Measurements from ENCODE around the gene CMKLR1.

Gene CMKLR1

DNA sequence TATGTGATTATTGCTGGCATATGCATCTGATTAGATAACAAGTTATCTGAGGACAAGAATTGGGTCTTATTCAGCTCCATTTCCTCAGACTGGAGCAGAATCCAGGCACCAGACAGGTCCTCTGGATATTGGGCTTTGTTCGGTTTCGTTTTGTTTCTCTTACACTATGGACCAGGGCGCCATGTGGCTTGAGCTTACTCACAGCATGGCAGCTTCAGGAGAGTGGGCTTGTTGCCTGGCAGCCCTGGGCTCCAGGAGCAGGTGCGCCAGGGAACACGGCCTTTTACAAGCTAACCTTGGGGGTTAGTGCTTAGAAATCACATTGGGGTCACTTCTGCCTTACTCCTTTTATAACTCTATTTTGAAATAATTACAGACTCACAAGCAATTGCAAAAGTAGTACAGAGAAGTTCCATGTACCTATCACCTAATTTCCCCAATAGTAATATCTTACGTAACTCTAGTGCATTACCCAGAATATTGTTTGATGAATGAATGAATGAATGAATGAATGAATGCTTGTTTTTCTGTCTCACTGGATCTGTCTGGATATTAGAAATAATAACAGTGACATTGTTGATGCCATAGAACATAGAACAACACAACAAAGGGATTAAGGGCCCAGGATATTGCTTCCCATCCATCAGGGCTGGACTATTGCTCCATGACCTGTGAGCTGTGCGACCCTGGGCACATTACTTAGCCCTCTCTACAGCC is 39.0 kb downstream of the CMKLR1 start:
- DNase-seq (ENCODE audit: low read depth in 3 of 3), result no peak

GRCh38 chr12:108299516-108299915 is 39.6 kb downstream of the CMKLR1 start:
- no peak for DNase-seq (ENCODE audit: low read depth in 3 of 3)

DNA sequence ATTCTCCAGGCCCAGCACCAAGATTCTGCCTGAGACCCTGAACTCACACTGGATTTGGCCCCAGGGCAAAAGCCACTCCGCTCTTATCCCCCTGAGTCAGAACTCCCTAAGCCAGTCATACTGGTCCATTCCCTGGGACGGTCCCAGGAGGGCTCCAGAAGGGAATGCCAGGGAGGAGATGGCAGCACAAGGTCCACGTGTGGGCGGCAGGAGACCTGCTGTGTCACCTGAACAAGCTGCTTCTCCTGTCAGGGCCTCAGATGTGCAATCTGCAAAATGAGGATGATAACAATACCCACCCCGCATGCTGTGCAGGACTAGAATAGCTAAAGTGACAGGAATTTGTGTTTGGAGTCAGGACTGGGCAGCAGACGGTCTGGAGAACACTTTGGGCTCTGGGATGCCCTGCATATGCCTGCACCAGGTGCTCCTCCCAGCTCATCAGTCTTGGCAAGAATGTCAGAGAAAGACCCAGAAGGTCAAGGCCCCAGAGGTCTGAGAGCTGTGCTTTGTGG is 40.3 kb downstream of the CMKLR1 start:
- DNase-seq (ENCODE audit: low read depth in 3 of 3), result no peak

GRCh38 chr12:108297895-108298760 is 41.0 kb downstream of the CMKLR1 start:
- no peak for DNase-seq (ENCODE audit: low read depth in 3 of 3)

DNA sequence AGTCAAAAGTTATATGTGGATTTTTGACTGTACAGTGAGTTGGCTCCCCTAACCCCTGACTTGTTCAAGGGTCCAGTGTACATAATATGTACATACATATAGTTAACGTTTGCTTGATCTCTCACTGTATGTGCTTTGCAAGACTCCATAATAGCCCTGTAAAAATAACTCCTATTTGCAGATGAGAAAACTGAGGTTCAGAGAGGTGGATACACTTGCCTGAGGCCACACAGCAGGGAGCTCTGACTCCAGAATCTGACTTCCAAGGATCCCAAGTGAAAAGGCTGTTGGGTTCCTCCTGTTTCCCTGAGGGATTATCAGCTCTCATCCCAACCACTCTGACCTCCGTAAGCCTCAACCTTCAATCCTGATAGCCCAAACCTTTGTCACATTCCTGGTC is 41.7 kb downstream of the CMKLR1 start:
- no peak for DNase-seq (ENCODE audit: low read depth in 3 of 3)

DNA sequence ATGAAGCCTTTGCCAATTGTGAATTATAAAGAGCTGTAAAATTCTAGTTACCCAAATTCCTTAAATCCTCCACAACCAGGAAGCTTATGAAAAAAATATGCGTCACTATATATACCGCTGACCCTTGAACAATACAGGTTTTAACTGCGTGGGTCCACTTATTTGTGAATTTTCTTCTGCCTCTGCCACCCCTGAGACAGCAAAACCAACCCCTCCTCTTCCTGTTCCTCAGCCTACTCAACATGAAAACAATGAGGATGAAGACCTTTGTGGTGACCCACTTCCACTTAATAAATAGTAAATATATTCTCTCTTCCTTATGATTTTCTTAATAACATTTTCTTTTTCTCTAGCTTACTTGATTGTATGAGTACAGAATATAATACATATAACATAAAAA is 42.2 kb downstream of the CMKLR1 start:
- DNase-seq (ENCODE audit: low read depth in 3 of 3), result no peak

GRCh38 chr12:108295641-108296040 is 43.5 kb downstream of the CMKLR1 start:
- DNase-seq (ENCODE audit: low read depth in 3 of 3), result no peak

DNA sequence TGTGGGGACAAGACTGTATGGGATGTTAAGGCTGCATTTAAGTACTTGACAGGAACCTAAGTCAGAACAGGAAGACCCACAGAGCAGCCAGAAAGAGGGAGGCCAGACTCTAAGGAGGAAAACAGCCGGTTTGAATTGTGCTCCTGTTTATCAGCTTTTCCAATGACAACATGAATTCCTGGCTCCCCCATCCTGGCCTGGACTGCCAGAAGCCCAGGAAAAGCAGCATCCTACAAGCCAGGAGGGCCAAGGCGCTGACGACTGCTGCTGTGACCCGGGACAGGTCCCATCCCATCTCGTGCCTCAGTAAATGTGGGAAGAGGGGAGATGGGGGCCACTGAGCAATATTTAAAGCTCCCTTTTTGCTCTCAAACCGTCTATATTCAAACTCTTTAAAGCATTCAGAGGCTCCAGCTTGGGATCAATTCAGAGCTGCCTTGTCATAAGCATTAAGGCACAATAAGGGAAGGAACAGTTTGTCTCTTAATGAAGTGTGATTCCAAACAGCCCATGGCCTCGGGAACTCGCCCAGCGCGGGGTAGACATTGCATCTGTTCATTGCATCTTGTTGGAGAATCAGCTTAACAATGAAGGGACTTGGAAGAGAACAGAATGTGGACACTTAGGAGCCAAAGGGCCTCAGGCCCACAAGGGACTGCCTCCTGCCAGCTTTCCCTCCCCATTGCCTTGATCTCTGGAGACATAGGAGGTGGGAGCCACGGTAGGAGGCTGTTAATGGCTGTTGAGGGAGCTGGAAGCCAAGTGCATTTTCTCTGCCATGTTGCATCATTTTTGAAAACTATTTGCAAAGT is 49.6 kb downstream of the CMKLR1 start:
- DNase-seq (ENCODE audit: low read depth in 3 of 3), result no peak

DNA sequence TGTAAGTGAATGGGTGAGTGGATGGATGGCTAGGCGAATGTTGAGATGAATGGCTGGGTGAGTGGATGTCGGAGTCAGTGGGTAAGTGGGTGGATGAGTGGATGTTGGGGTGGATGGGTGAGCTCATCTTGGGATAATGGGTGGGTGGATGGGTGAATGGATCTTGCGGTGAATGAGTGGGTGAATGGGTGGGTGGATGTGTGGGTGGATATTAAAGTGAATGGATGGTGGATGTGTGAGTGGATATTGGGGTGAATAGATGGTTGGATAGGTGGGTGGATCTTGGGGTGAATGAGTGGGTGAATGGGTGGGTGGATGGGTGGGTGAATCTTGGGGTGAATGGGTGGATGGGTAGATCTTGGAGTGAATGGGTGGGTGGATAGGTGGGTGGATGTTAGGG is 51.9 kb downstream of the CMKLR1 start:
- DNase-seq (ENCODE audit: low read depth in 3 of 3), result no peak

DNA sequence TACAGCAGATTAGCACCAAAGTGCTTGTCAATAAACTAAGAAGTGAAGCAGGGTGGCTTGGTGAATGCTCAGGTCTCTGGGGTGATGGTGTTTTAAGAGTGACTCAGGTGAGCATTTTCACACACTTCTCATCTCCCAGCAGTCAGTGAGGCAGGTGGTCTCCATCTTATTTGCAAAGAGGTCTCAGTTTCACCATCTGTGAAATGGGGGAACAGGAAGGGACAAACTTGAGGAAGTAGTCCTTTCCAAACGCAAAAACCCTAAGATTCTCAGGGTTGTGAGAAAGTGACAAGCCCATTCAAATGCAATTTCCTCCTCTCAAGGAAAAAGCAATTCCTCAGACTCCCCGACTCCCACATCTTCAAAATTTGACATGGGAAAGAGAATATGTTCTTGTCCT is 54.1 kb downstream of the CMKLR1 start:
- no peak for DNase-seq (ENCODE audit: low read depth in 3 of 3)

- DNase-seq (ENCODE audit: low read depth in 3 of 3), result no peak
Observed at GRCh38 chr12:108284163-108284562, 54.9 kb downstream of the CMKLR1 start.

DNA sequence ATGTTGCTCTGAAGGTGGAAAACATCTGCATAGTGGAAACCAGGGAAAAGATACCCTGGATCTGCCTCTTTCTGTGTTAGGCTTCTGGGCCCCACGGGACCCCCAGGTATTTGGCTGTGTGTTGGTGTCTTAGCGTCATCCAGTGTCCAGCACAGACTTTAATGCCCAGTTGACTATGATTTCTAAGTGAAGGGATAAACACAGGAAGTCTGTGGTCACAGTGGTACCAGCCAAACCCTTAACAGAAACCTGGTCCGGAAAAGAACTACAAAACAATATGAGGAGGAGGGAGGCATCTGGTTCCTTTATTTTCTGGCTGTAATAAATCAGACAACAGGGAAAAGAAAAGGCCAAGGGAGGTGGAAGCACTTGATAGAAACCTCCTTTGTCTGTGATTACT is 56.4 kb downstream of the CMKLR1 start:
- no peak for DNase-seq (ENCODE audit: low read depth in 3 of 3)

DNA sequence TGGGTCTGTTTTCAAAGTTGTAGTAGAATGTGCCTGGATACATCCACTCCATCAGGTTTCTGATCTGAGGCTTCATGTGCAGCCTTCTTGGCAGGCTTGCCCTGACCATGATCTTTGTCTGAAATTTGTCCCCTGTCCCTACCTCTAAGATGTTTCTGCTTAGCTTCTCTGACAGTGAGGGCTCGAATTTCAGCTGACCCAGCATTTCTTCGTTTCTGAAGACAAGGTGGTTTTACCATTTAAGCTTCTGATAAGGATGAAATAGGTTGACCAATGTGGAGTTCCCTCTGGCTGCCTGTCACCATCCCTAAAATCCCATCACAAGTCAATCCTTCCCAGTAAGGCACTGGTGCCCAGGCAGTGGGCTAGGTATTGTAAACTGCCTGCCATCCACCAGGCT is 57.0 kb downstream of the CMKLR1 start:
- DNase-seq (ENCODE audit: low read depth in 3 of 3), result no peak

DNA sequence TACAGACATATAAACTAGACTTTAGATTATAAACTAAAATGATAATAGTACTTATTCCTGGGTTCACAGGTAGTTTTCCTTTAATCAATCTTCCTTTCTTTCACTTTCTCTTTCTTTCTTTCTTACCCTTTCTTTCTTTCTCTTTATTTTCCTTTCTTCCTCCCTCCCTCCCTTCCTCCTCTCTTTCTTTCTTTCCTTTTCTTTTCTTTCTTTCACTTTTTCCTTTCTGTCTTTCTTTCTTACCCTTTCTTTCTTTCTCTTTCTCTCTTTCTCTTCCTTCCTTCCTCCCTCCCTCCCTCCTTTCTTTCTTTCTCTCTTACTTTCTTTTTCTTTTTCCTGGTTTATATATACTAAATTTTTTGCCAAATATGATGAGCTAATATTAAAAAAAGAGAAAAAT is 61.5 kb downstream of the CMKLR1 start:
- no peak for DNase-seq (ENCODE audit: low read depth in 3 of 3)

DNA sequence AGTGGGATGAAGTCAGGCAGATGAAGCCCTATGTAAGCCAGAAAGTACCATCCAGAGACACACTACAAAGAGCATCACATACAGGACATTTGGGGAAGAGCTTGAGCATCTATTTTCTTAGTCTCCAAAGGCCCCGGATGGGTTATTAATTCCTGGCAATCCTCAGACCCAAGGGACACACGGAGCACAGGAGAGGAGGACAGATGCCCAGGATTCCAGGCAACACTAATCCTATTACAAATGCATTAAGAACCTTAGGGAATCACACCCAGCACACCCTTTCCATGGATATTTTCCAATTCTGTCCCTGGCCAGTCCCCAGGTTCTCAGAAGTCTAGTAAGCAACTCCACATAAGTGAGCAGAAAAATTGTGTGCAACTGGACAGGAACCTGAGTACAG is 65.9 kb downstream of the CMKLR1 start:
- DNase-seq (ENCODE audit: low read depth in 3 of 3), result no peak

DNA sequence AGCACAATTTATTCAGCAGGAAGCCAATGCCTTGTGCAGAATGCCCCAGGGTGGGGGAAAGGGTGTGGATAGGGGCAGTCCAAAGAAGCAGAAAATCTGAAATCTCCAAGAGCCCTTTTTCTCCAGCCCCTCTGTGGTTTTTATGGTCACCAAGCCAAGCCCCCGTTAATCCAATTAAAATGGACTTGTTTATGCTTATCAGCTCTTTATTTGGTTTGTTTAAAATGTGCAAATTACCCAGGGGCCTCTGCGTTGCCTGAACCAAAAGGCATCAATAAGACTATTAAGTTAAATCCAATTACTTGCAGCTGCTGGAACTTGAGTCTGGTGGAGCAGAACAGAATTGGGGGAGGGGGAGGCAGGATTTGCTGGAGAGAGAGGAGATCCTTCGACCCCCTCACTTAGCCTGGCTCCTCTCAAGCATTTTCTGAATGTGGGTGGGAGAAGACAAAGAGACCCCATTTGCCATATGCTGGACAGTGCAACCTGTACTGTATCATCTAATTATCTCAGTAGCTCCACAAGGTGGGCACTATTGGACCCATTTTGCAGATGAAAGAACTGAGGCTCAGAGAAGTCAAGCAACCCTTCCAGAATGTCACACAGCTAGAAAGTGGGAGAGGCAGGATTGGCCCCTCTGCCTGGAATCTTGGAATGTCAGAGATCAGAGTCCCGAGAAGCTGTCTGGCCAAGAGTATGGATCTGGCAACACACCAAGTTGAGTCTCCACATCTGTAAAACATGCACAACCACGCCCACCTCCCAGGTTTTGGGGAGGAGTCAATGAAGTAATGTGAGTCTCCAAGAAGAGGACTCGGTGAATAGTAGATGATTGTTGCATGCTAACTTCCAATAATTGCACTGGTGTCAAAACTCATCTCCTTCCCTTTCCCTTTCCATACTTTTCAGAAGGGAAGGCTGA is 66.9 kb downstream of the CMKLR1 start:
- DNase-seq (ENCODE audit: low read depth in 3 of 3), result no peak

GRCh38 chr12:108270849-108271143 is 68.3 kb downstream of the CMKLR1 start:
- DNase-seq (ENCODE audit: low read depth in 3 of 3), result no peak

DNA sequence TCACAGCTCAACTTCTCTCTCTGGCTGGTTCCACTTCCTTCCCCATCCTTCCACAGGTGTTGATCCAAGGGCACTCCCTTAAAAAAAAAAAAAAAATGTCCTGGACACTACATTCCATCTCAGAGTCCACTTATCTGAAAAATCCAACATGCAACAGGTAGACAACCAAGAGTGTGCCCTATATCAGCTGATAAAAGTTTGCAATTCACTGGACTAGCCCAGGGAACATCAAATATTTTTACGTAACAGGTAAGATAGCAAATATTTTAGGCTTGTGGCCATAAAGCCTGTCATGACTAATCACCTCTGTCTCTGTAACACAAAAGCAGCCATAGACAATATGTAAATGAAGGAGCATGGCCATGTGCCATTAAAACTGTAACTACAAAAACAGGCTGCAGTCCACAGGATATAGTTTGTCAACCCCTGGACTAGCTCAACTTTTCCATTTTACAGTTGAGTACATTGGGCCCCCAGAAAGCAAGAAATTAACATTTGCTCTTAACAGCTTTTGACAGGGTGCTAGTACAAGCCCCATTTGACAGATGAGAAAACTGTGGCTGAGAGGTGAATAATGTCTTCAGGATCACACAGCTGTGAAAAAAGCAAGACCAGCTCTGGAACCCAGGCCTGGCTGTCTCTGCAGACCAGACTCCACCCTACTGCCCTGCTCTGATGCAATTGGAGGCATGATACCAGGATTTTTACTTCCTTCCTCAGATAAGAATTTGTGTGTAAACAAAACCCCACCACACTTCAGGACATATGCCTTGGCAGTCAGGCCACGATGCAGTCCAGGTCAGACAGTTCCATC is 68.9 kb downstream of the CMKLR1 start:
- DNase-seq (ENCODE audit: low read depth in 3 of 3), result no peak

GRCh38 chr12:108269224-108269623 is 69.9 kb downstream of the CMKLR1 start:
- no peak for DNase-seq (ENCODE audit: low read depth in 3 of 3)

DNA sequence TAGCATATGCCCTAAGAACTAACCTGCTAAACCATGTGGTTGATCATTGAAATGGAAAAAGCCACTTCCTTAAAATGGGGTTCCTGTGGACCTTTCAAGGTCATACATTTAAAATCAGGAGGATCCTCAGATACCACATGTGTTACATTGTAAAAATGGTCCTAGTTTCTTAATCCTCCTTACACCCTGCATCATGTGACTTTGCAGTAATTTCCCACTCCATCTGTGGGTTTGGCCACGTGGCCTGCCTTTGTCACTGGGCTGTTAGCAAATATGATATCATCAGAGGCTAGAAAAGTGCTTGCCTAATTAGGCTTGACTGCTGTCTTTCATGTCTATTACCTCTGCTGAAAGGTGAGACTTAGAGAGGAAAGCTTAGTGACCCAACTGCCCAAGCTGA is 70.7 kb downstream of the CMKLR1 start:
- no peak for DNase-seq (ENCODE audit: low read depth in 3 of 3)

Measured in stimulated activated CD4-positive, alpha-beta T cell treated with anti-CD3 and anti-CD28 coated beads, TNF-alpha, amount 100 ng/mL, for 4 hours (primary cell).